GM12873 (cell line): ENCODE results near the gene SCAPER.

Experiments used
- CTCF ChIP-seq: IDR thresholded peaks from 2 replicates; pipeline ENCODE4 v1.5.1; 2012; ENCODE audit warnings: low read depth, mild to moderate bottlenecking, moderate library complexity, low read length, control low read depth; ENCODE audit not compliant: insufficient read depth; ENCODE audit errors: missing control alignments

SCAPER gene

GRCh38 chr15:76345880-76346668, 559.1 kb downstream of the SCAPER start:
- TF ChIP-seq CTCF = no peak

DNA sequence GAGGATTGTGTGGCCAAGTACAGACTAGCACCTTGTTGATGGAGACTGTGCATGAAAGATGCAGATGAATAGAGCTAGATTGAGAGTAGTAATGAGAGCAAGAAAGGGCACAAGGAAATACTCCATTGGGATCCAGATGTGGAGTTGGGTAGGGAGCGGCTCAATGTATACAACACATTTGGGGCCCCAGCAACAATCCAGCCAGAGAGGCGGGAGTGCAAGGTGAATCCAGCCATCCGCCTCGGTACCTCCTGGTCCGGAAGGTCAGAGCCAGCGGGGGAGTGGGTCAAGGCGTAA, 559.6 kb downstream of the SCAPER start:
- TF ChIP-seq CTCF = no peak

GRCh38 chr15:76344893-76345582, 560.1 kb downstream of the SCAPER start:
- TF ChIP-seq CTCF = no peak

DNA sequence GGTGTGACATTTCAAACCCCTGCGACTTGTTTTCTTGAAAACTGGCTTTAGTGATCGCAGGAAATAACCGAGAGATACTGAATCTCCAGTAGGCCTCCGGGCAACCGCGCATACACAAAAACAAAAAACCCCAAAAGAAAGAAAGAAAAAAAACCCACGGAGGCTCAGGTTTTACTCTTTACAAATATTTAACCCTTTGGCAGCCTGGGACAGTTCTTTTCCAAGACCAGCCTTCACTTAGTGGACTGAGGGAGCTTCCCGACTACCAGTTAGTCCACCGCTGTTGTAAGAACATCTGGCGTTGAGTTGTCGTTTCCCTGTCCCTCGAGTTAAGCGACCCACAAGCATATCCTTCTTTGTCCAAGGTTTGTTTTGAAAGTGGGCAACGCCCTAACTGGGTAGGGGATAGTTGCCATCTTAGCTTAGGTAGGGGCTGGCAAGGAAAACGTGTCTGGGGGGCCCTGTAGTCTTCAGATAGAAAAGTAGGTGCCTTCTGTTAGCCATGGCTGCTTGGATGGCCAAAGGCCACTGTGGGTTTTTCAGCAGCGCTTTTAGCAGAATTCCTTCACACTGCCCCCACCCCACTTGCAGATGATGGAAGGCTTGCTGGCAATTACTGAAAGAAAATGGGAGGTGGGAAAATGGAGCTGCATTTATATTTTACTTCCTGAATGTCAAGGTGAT, 561.7 kb downstream of the SCAPER start:
- no peak for TF ChIP-seq CTCF

DNA sequence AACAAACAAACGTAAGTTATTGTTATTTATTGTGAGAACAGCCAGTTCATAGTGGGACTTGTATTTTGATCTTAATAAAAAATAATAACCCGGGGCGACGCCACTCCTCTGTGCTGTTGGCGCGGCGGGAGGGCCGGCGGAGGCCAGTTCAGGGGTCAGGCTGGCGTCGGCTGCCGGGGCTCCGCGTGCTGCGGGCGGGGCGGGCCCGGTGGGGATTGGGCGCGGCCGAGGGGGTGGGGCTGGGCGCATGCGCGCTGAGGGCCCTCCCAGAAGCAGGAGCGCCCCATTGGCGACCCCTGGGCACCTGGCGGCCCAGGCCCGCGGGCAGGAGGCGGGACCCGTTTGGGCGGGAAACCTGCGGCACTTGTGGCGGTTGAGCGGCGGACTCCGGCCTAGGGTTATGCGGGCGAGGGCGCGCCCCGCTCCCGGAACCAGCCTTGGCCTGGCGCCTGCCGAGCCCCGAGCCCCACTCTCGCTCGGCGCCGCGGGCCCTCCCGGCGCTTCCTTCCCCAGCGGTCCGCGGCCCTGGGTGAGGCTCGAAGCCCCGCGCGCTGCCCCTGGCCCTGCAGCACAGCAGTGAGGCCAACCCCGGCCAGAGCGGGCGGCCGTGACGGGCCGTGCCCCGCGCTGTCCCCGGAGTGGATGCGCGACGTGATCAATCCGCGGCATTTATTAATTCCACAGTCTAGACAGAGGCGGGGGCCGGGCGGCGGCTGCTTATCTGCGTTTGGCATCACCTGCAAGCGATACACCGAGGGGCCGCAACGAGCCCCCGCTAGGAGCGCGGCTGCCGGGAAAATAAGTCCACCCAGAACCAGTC, 562.5 kb downstream of the SCAPER start:
- TF ChIP-seq CTCF = no peak

GRCh38 chr15:76342058-76342381, 563.1 kb downstream of the SCAPER start:
- no peak for TF ChIP-seq CTCF

DNA sequence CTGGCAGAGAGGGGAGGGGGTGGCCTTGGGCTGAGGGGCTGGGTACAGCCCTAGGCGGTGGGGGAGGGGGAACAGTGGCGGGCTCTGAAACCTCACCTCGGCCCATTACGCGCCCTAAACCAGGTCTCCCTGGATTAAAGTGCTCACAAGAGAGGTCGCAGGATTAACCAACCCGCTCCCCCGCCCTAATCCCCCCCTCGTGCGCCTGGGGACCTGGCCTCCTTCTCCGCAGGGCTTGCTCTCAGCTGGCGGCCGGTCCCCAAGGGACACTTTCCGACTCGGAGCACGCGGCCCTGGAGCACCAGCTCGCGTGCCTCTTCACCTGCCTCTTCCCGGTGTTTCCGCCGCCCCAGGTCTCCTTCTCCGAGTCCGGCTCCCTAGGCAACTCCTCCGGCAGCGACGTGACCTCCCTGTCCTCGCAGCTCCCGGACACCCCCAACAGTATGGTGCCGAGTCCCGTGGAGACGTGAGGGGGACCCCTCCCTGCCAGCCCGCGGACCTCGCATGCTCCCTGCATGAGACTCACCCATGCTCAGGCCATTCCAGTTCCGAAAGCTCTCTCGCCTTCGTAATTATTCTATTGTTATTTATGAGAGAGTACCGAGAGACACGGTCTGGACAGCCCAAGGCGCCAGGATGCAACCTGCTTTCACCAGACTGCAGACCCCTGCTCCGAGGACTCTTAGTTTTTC, 563.6 kb downstream of the SCAPER start:
- no peak for TF ChIP-seq CTCF
